Renal cortex interstitium (tissue), 11 donors: ENCODE results near the gene MFAP3L. TPM values are rescaled to one million over a fixed set of nuclear protein-coding genes. Genes with fewer than 3 reads are reported as not detected.
A peak's percentile ranks its signal among the peaks of the same experiment; 100 is the strongest.

ENCODE experiments used
- DNase-seq, 11 donors: peaks; one replicate each; pipeline ENCODE4 v3.0.0-alpha.2; 2013; ENCODE audit warnings: low read depth in 9 of 11, low spot score in 4 of 11; ENCODE audit errors: extremely low read depth in 1 of 11
- polyA plus RNA-seq, 3 donors: library from polyadenylated mRNA; unstranded; fragments of 120-200 nt; gene quantifications; one replicate each; pipeline ENCODE4 v1.2.1, GENCODE V29; 2013; ENCODE audit not compliant: insufficient read length in 3 of 3

The MFAP3L gene
- polyA plus RNA-seq, 3 donors = 19.0 to 20.5 (median 20.4) TPM

GRCh38 chr4:170001011-170001744 is 25.0 kb downstream of the MFAP3L start:
- no peak for DNase-seq

GRCh38 chr4:169999923-170000322 is 26.3 kb downstream of the MFAP3L start:
- no peak for DNase-seq

DNA sequence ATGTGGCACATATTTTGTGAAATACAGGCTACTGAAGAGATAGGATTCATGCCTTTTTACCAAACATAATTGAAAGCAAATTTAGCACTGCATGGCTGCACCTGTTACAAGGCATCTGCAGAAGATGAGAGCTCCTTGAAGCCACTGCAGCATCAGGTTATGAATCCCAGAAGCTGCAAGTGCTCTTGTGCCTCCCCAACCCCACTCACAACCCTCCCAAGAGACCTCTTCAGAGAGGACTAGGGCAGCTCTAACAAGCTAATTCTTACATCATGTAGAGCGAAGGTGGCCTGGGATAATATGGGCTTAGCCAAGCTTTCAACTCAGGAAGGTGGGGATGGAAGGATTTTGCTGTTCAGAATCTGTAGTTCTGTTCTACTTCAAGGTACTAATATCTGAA is 27.2 kb downstream of the MFAP3L start:
- no peak for DNase-seq

- DNase-seq = peak in 5 of 11 donors; percentile 22 to 64 (median 32)
Measured at GRCh38 chr4:169996379-169997240, 29.6 kb downstream of the MFAP3L start.

GRCh38 chr4:169993531-169993930 is 32.7 kb downstream of the MFAP3L start:
- DNase-seq = no peak

DNA sequence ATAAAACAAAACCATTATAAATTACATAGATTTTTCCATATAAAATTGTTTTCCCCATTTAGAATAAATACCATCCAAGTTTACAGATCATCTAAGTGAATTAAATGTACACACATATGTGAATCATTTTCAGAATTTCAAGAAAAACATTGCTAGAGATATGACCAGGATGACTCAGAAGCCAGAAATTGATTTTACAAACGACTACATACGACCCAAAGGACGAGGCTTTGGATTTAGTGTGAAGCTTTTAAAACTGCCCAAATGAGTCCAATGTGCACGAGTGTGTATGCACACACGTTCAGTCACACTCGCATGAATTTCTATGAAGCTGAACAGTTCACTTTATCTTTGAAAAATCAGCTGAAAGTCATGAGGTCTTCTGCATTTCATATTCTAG is 37.9 kb downstream of the MFAP3L start:
- no peak for DNase-seq

GRCh38 chr4:169987327-169988228 is 38.6 kb downstream of the MFAP3L start:
- DNase-seq = no peak

DNA sequence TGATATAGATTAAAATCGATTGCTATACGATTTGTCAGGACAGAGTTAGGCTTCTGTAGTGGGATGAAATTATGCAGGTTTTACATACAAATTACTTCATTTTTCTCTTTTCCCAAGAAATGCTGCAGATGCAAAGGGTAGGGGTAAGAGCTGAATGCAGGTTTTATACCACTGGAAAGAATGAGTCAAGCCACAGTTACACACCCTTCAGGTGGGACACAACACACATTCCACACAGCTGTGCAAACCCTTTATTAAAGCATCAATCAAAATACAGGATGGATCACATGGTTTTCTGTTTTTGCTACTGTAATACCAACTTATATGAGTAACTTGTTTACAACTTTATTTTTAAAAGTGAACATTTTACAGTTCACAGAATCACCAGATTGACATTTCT is 39.8 kb downstream of the MFAP3L start:
- DNase-seq = no peak

- no peak for DNase-seq
Measured at GRCh38 chr4:169985881-169986280, 40.3 kb downstream of the MFAP3L start.

GRCh38 chr4:169984745-169985144 is 41.5 kb downstream of the MFAP3L start:
- no peak for DNase-seq

- no peak for DNase-seq
Measured at GRCh38 chr4:169984173-169984572, 42.0 kb downstream of the MFAP3L start.

- no peak for DNase-seq
Measured at GRCh38 chr4:169976951-169977350, 49.2 kb downstream of the MFAP3L start.

DNA sequence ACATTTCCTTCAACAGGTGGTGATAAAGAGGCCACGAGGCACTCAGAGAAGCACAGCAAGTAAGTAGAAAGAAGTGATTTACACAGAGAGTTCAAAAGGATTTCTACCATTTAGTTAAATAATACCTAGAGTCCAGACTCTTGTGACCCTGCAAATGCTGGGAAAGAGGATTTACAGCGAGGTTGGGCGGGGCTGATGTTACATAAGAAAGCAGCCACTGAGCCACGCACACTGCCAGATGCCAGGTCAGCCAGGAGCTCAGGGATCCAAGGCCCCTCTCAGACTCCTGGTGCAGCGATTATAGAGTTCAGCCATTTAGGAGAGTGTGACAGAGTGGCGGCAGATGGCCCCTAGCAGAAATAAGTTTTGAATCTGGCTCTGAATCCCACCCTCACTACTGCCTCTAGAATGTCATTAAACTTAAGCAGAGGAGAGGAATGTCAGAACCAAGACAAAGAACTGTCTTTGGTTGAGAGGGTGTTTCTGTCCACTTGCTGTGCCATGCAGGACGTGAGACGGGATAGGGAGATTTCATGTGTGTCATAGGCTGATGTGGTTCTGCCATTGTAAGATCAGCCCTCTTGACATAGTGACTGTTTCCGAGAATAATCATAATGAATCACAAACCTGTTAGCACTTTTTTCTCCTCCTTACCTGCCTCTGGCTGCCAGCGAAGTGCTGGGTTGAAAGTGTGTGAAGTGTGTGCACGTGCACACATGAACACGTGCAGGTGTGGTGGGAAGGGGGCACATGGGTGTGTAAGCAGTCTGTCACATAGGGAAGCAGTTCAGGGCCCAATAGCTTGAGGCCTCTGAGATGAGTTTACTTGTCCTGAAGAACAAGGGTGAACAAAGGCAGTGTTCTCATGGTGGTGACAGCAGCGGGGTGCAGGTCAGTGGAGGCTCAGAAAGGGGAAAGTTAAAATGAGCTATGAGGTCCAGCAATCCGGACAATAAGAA is 50.1 kb downstream of the MFAP3L start:
- DNase-seq = peak in 4 of 11 donors; percentile 10 to 46 (median 20)

- no peak for DNase-seq
Measured at GRCh38 chr4:169975131-169975837, 50.9 kb downstream of the MFAP3L start.

GRCh38 chr4:169971456-169972015 is 54.7 kb downstream of the MFAP3L start:
- no peak for DNase-seq

DNA sequence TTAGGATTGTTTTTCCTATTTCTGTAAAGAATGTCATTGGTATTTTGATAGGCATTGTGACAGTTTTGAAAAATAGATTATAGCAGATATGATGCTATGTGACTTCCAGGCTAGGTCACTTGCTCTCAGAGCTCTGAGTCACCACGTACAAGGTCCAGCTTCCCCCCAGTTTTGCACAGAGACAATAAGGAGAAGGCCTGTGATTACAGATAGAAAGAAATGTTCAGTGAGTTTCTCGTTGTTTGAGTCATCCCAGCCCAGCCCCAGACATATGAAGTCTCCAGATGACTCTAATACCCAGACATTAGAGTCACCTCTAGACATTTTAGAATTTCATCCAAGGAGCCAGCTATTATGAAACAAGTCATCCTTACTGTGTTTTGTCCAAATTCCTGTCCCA is 57.2 kb downstream of the MFAP3L start:
- no peak for DNase-seq

DNA sequence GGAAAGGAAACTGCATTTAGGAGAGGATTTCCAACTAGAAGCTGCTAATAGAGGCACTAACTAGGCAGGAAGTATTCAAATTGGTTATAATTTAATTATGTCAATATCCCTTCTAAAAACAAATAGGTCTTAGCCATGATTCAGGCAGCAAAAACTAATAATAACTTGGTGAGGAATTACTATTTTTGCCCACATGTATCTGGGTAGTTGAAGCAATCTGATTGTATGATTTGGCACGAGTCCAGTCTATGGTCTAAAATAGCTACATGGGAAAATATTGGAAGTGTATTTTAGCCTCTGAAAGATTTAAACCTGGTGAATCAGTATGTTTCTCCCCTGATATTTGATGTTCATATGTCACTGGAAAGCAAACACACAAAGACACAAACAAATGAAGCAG is 62.2 kb downstream of the MFAP3L start:
- no peak for DNase-seq
